ENCODE data around the gene BLNK.

The BLNK gene

GRCh38 chr10:96283351-96283750 lies 12.0 kb upstream of the BLNK start:
- TF ChIP-seq FOXM1 (IDR thresholded peaks at IDR 0.05; ENCODE audit: borderline replicate concordance) (no peak), NFRKB (IDR thresholded peaks at IDR 0.05) (no peak), FOXK2 (IDR thresholded peaks at IDR 0.05) (no peak), FOXA1 (IDR thresholded peaks at IDR 0.05) (no peak), HDGF (IDR thresholded peaks at IDR 0.05; ENCODE audit: borderline replicate concordance) (no peak), SP1 (IDR thresholded peaks at IDR 0.05) (no peak), L3MBTL2 (conservative IDR thresholded peaks at IDR 0.05) (no peak), SUZ12 (IDR thresholded peaks at IDR 0.05) (no peak), CTBP1 (IDR thresholded peaks at IDR 0.05; ENCODE audit: borderline replicate concordance) (no peak), ARNT (IDR thresholded peaks at IDR 0.05) (no peak), LEF1 (IDR thresholded peaks at IDR 0.05; ENCODE audit: borderline replicate concordance) (no peak), ZNF384 (IDR thresholded peaks at IDR 0.05) (no peak), PKNOX1 (IDR thresholded peaks at IDR 0.05) (no peak), BHLHE40 (IDR thresholded peaks at IDR 0.05; ENCODE audit: borderline replicate concordance) (no peak), TARDBP (IDR thresholded peaks at IDR 0.05) (no peak), ELF4 (IDR thresholded peaks at IDR 0.05) (no peak)
- CTCF ChIA-PET = no interaction called here
- DNase-seq (ENCODE audit: extremely low spot score) = no peak
- POLR2A ChIA-PET = no interaction called here

GRCh38 chr10:96281444-96282029 lies 10.2 kb upstream of the BLNK start:
- TF ChIP-seq FOXM1 (IDR thresholded peaks at IDR 0.05; ENCODE audit: borderline replicate concordance) (no peak), NFRKB (IDR thresholded peaks at IDR 0.05) (no peak), ARNT (IDR thresholded peaks at IDR 0.05) (no peak), ZNF384 (IDR thresholded peaks at IDR 0.05) (no peak), LEF1 (IDR thresholded peaks at IDR 0.05; ENCODE audit: borderline replicate concordance) (no peak), CTBP1 (IDR thresholded peaks at IDR 0.05; ENCODE audit: borderline replicate concordance) (no peak), TARDBP (IDR thresholded peaks at IDR 0.05) (no peak), SUZ12 (IDR thresholded peaks at IDR 0.05) (no peak), SP1 (IDR thresholded peaks at IDR 0.05) (no peak), L3MBTL2 (conservative IDR thresholded peaks at IDR 0.05) (no peak), PKNOX1 (IDR thresholded peaks at IDR 0.05) (no peak), HDGF (IDR thresholded peaks at IDR 0.05; ENCODE audit: borderline replicate concordance) (no peak), BHLHE40 (IDR thresholded peaks at IDR 0.05; ENCODE audit: borderline replicate concordance) (no peak), ELF4 (IDR thresholded peaks at IDR 0.05) (no peak), FOXA1 (IDR thresholded peaks at IDR 0.05) (no peak), FOXK2 (IDR thresholded peaks at IDR 0.05) (no peak)
- no peak for DNase-seq (ENCODE audit: extremely low spot score)
- ChIA-PET CTCF (no interaction called here), POLR2A (no interaction called here)

GRCh38 chr10:96280859-96281258 lies 9.5 kb upstream of the BLNK start:
- TF ChIP-seq HDGF (IDR thresholded peaks at IDR 0.05; ENCODE audit: borderline replicate concordance) = no peak
- TF ChIP-seq LEF1 (IDR thresholded peaks at IDR 0.05; ENCODE audit: borderline replicate concordance) = no peak
- TF ChIP-seq L3MBTL2 (conservative IDR thresholded peaks at IDR 0.05) = no peak
- no peak for TF ChIP-seq SUZ12 (IDR thresholded peaks at IDR 0.05)
- TF ChIP-seq ELF4 (IDR thresholded peaks at IDR 0.05) = no peak
- ChIA-PET CTCF (no interaction called here), POLR2A (no interaction called here)
- no peak for DNase-seq (ENCODE audit: extremely low spot score)

- TF ChIP-seq SP1 (IDR thresholded peaks at IDR 0.05) (no peak), CTBP1 (IDR thresholded peaks at IDR 0.05; ENCODE audit: borderline replicate concordance) (no peak), NFRKB (IDR thresholded peaks at IDR 0.05) (no peak), FOXK2 (IDR thresholded peaks at IDR 0.05) (no peak), FOXA1 (IDR thresholded peaks at IDR 0.05) (no peak), FOXM1 (IDR thresholded peaks at IDR 0.05; ENCODE audit: borderline replicate concordance) (no peak), ARNT (IDR thresholded peaks at IDR 0.05) (no peak), SUZ12 (IDR thresholded peaks at IDR 0.05) (no peak), PKNOX1 (IDR thresholded peaks at IDR 0.05) (no peak), HDGF (IDR thresholded peaks at IDR 0.05; ENCODE audit: borderline replicate concordance) (no peak), LEF1 (IDR thresholded peaks at IDR 0.05; ENCODE audit: borderline replicate concordance) (no peak), TARDBP (IDR thresholded peaks at IDR 0.05) (no peak), L3MBTL2 (conservative IDR thresholded peaks at IDR 0.05) (no peak), ZNF384 (IDR thresholded peaks at IDR 0.05) (no peak), ELF4 (IDR thresholded peaks at IDR 0.05) (no peak), BHLHE40 (IDR thresholded peaks at IDR 0.05; ENCODE audit: borderline replicate concordance) (no peak)
- ChIA-PET POLR2A (no interaction called here), CTCF (no interaction called here)
- no peak for DNase-seq (ENCODE audit: extremely low spot score)
These were observed 7.8 kb upstream of the BLNK start for GRCh38 chr10:96279191-96279641.

- CTCF ChIA-PET = interaction anchor here (0.7 kb wide), 1 partner anchor 47 kb away, joined by 4 read pairs; no protein-coding TSS in a partner anchor
- TF ChIP-seq FOXA1 (IDR thresholded peaks at IDR 0.05) = no peak
- no peak for TF ChIP-seq CTBP1 (IDR thresholded peaks at IDR 0.05; ENCODE audit: borderline replicate concordance)
- no peak for TF ChIP-seq NFRKB (IDR thresholded peaks at IDR 0.05)
- TF ChIP-seq ZNF384 (IDR thresholded peaks at IDR 0.05) = no peak
- TF ChIP-seq BHLHE40 (IDR thresholded peaks at IDR 0.05; ENCODE audit: borderline replicate concordance) = no peak
- no peak for TF ChIP-seq LEF1 (IDR thresholded peaks at IDR 0.05; ENCODE audit: borderline replicate concordance)
- no peak for TF ChIP-seq ELF4 (IDR thresholded peaks at IDR 0.05)
- TF ChIP-seq HDGF (IDR thresholded peaks at IDR 0.05; ENCODE audit: borderline replicate concordance) = no peak
- TF ChIP-seq ARNT (IDR thresholded peaks at IDR 0.05) = no peak
- no peak for TF ChIP-seq SP1 (IDR thresholded peaks at IDR 0.05)
- TF ChIP-seq FOXM1 (IDR thresholded peaks at IDR 0.05; ENCODE audit: borderline replicate concordance) = no peak
- TF ChIP-seq TARDBP (IDR thresholded peaks at IDR 0.05) = no peak
- TF ChIP-seq FOXK2 (IDR thresholded peaks at IDR 0.05) = no peak
- TF ChIP-seq L3MBTL2 (conservative IDR thresholded peaks at IDR 0.05) = no peak
- no peak for TF ChIP-seq PKNOX1 (IDR thresholded peaks at IDR 0.05)
- no peak for TF ChIP-seq SUZ12 (IDR thresholded peaks at IDR 0.05)
- POLR2A ChIA-PET = no interaction called here
- no peak for DNase-seq (ENCODE audit: extremely low spot score)
These were observed 5.5 kb upstream of the BLNK start for GRCh38 chr10:96276831-96277230.
